Middle frontal gyrus (tissue), 1 donor: ENCODE data around the gene TMEM250.
A peak's percentile ranks its signal among the peaks of the same experiment; 100 is the strongest.
"Not testable (repeated sequence)": the region's sequence is repeated elsewhere in the genome, so short reads cannot be mapped to it uniquely, and the experiment has no call there.

ENCODE experiments used
- DNase-seq: peaks from one replicate; pipeline ENCODE4 v3.0.0-alpha.2; 2015; ENCODE audit warnings: low spot score; ENCODE audit errors: extremely low spot score

The TMEM250 gene, protein sequence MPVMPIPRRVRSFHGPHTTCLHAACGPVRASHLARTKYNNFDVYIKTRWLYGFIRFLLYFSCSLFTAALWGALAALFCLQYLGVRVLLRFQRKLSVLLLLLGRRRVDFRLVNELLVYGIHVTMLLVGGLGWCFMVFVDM

DNA sequence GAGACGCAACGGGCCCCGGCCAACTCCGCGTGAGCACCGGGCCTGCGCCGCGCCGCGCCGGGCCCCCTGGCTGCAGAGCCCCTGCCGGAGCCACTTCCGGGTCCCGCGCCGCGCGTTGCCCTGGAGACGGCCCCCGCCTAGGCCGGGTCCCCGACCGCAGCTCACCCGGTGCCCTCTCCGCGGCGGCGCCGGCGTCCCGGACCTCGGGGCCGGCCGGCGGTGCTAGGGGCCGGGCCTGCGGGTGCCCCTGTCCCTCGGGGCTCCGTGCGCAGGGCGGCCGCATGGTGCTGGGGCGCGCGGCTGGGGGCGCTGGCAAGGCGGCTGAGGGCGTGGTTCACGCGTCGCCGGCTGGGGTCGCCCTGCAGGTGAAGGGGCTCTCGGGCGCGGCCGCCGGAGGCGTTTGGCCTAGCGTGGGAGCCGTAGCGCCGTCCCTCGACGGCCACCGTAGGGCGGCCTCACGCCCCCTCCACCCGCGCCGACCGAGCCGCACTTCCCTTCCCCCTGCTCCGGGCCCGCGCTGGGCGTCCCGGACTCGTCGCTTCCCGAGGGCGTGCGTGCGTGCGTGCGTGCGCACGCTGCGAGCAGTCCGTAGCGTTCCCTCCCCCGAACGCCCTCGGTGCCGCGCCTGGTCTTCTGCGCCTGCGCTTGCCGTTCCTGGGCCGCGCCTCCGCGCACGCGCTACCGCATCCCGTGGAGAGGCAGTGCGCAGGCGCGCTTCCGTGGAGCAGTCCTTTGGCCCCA is at the start of gene TMEM250:
TMEM250 (minus strand) TSS at position 556 of the 741 bp plus-strand sequence. CDS start 1,975 bp downstream, outside the sequence.
- peak; percentile 94 for DNase-seq

DNA sequence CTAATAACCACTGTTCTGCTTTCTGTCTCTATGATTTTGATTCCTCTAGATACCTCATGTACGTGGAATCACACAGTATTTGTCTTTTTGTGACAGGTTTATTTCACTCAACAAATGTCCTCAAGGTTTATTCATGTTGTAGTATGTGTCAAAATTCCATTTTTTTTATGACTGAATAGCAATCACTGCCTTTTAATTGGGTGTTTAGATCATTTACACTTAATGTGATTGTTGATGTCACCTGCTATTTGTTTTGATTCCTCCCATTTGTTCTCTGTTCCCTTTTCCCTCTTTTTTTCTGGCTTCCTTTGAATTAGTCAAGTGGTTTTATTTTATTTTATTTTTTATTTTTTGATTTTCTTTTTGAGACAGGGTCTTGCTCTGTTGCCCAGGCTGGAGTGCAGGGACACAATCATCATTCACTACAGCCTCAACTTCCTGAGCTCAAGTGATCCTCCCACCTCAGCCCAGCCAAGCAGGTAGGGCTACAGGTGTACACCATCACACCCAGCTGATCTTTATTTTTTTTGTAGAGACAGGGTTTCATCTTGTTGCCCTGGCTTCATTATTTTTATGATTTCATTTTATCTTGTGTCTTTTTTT is 44.7 kb upstream of the TMEM250 start:
- no peak for DNase-seq

DNA sequence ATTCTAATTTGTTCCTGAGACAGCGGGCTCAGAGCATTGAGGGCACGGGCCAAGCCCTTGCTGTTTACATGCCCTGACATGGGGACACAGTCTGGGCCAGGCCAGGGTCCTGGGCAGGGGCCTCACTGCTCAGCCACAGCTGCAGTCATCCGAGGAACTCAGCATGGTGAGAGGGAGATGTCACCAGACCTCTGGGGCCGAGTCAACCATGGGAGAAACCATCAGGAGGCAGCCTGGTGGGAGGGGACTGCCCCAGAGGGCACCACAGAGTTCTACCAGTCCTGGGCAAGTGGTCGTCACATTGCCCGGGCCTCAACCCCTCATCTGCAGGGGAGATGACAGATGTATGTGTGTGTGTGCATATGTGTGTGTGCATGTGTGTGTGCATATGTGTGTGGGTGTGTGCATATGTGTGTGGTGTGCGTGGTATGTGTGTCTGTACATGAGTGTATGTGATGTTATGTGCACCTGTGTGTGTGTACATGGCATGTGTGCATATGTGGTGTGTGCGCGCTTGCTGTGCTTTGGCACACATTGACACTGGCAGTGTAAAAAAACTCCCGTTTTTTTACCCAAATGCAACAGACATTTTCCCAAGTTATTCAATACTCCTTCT is 42.4 kb upstream of the TMEM250 start:
- DNase-seq, result no peak

DNA sequence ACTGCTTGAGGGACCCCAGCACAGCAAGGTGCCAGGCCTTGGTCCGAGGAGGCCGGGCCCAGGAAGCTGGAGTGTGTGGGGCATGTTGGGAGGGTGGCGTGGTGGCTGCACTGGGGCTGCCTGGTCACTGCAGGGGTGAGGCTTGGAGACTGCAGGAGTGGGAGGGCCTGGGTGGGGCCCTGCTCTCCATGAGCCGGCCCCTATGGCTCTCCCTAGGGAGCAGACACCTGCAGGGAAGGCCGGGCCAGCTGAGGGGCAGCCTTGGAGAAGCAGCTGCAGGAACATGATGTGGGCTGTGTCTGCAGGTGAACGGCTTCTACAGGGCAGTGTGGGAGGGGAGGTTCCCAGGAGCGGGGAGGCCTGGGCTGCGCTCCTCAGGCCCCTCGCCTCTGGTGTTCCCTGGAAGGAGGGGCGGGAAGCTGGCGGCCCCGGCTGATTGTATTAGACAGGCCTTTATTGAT is 41.7 kb upstream of the TMEM250 start:
- no peak for DNase-seq

DNA sequence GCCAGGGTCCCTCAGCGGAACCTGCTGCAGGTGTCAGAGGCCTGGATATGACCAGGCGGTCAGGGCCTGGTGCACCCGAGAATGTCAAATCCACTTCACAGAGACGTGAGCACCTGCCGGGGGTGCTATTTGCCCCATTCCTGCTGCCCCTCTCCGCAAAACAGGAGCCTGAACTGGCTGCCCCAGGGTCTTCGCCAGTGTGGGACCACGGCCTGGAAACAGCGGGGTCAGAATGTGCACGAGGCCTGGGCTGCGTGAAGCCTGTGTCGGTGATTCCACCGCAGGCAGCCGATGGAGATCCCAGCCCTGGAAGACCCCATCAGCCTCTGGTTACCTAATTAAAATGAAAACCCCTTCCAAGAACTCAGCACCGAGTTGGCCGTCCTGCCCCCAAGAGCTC is 41.2 kb upstream of the TMEM250 start:
- DNase-seq, result no peak

DNA sequence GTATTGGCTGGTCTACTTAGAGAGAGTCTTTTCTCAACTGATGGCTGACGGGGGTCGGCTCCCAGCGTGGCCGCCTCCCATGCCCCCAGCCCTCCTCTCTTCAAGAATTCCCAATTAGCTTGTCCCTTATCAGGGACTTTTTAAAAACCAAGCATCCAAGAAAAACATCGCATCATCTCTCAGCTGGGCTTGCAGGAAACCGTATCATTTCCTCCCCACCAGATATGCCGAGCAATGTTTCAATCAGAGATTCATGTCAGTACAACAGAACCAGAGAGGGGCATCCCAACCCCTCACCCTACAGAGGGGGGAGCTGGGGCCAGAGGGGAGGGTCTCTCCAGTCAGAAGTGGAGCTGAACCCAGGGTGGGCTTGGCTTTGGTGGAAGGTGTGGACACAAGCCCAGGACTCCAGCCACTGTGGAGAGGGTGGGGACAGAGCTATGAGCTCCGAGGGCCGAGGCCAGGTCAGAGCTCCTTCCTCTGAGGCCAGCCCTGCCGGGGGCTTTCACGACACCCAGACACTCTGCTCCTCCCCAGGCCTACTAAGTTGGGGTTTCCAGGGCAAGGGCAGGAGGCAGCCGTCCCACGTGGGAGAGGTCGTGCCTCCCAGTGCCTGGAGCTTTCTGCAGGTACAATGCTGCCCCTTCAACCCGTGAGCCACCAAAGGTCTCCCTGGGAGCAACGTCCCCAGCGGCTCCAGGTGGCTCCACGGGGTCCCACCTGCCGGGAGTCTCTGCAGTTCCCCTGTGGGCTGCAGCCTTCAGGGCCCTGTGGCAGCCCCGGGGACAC is 39.0 kb upstream of the TMEM250 start:
- no peak for DNase-seq

DNA sequence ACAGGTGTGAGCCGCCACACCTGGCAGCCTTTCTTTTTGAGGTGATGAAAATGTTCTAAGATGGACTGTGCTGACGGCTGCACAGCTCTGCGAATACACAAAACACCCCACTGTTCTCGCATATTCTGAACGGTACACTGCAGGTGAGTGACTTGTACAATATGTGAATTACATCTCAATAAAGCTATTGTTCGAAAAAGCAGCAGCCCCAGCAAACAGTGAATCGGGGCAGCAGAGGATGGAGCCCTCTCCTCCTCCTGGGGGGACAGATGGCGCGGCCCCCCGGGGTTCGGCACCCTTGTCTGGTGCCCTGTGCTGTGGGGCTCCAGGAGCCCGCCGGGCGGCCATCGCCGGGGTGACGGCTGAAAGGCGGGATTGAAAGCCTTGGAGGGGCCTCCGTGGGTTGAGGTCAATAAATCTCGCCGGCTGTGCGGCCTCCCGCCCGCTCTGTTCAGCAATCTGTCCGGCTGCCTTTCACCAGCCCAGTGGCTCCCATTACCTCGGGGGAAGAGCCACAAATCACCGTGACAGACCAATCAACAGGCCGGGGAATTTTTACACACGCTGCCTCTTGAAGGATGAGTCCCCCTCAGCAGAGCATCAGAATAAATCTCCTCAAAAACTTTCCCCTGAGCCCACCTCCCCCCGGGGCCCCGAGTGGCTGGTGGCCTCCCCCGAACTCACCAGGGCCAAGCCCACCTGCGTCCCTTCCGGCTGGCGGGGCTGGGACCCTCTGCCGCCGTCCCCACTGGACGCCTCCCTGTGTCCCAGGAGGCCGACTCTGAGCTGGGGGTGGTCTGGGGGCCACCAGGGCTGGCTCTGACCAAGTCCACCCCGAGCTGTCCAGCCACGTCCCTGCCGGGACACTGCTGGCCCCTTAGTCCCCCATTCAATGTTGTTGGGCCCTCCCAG is 37.8 kb upstream of the TMEM250 start:
- DNase-seq, result no peak

DNA sequence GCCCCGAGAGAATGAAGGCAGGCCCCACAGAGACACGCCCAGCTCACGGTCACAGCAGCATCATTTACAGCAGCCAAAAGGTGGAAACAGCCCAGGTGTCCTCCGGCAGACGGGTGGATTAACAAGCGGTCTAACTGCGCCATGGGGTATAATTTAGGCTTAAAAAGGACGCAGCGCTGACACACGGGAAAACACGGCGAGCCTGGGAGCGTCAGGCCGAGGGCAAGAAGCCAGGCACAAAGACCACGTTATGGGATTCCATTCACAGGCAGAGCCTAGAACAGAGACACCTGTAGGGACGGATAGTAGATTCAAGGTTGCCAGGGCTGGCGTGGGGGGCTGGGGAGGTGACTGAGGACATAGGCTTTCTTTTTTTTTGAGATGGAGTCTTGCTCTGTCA is 36.9 kb upstream of the TMEM250 start:
- no peak for DNase-seq

DNA sequence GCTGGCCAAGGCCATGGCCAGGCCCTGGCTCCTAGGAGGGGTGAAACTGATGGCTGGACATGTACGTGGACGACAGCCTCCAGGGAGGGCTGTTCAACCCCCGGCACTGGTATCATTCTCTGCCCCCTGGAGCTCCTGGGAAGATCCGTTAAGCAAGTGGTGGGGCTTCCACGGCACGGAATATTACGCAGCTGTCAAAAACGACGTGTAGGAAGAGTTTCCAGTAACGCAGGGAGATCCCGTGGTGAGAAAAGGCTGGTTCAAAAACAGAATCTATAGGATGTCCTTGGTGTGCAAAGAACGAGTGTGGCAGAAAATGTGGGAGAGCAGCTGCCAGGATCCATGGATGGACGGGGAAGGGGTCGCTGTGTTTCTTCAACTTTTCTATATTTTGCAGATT is 36.3 kb upstream of the TMEM250 start:
- DNase-seq, result no peak

DNA sequence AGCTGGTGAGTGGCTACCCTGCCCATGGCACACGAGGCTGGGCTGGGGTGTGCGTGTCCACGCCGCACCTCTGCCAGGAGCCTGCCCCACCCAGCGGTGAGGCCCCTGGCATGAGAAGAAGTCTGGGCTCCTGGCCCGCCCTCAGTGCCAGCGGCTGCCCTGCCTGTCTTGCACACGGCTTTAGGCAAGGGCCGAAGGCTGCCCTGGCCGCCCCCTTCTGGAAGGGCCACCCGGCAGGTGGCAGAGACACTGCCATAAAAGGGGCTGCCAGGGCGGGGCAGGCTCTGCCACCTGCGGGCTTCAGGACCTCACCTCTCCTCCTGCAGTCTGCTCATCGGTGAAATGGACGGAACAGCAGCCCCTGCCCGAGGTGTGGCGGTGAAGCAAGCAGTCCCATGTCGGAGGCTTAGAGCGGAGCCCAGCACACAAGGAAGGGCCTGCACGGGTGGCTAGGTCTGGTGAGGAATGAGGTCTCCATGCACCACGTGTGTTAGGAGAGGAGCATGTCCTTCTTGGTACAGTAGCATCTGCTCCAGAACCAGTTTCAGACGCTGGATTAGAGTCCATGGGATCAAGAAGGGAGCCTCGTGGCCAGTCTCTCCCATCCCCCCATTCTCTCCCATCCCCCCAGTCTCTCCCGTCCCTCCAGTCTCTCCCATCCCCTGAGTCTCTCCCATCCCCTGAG is 34.8 kb upstream of the TMEM250 start:
- no peak for DNase-seq

DNA sequence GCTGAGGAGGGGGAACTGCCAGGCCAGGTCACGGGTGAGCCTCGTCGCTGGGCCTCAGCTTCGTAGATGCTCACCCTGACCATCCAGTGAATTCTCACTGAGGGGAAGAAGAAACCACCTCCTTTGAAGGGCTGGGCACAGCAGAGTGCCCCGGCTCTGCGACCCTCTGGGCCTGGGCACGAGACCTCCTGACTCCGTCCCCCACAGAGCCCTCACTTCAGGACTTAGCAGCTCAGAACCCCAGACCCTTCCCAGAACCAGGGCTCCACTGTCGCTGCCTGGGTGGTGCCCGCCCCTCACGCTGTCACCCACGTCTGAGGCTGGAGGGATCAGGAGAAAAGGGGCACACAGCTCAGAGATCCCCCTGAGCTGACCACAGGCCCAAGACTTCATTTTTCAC is 34.3 kb upstream of the TMEM250 start:
- DNase-seq, result no peak

DNA sequence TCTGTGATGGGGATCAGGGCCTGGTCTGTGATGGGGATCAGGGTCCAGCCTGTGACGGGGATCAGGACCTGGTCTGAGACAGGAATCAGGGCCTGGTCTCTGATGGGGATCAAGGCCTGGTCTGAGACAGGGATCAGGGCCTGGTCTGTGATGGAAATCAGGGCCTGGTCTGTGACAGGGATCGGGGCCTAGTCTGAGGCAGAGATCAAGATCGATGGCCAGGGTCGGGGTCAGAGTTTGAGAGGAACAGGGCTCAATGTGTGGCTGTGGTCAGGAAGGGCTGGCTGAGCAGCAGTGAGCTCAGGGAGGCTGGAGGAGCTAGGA is 33.8 kb upstream of the TMEM250 start:
- DNase-seq, result no peak

DNA sequence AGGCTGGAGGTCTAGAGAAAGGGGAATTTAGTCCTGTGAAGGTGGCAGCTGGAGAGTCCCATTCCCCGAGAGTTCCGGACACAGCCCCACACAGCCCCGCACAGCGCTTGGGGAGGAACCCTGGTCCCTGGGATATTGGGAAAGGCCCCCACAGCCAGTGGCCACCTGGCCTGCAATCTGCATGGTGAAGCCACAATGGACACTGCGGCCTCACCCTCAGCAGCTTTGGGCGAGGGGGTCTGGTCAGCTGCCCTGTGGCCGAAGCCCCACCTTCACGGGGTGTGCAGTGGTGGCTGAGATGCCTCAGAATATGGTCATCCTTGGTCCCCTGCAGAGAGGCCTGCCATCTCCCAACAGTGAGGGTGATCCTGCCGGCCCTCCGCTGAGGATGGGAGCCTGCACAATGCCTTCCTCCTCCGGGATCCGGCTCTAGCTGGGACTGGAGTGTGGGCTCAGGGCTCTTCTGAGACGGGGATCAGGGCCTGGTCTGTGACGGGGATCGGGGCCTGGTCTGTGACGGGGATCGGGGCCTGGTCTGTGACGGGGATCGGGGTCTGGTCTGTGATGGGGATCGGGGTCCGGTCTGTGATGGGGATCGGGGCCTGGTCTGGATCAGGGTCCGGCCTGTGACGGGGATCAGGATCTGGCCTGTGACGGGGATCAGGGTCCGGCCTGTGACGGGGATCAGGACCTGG is 33.3 kb upstream of the TMEM250 start:
- DNase-seq, result no peak

DNA sequence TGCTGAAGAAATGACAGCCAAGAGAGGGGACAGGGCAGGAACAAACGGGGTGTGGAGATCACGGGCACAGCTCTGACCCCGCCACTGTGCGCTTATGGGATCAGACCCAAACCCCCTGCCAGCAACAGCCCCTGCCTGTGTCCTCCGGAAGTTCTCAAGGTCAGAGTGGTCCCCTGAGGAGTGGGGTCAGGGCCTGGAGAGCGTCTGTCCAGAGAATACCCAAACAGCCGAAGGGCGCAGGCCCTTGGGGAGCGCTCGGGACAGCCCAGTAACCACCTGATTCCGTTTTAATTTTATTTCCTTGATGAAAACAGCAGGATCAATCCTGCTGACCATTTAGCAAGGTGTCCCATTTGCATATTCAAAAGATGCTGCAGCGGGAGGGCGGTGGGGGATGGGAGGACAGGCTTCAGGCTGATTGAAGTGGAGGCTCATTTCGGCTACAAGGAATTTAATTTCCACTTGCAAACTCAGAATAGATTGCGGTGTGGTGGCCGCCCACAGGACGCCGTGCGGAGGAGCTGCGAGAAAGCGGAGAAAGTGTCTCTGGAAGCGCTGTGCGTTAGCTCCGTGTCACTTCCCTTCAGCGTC is 32.6 kb upstream of the TMEM250 start:
- no peak for DNase-seq

DNA sequence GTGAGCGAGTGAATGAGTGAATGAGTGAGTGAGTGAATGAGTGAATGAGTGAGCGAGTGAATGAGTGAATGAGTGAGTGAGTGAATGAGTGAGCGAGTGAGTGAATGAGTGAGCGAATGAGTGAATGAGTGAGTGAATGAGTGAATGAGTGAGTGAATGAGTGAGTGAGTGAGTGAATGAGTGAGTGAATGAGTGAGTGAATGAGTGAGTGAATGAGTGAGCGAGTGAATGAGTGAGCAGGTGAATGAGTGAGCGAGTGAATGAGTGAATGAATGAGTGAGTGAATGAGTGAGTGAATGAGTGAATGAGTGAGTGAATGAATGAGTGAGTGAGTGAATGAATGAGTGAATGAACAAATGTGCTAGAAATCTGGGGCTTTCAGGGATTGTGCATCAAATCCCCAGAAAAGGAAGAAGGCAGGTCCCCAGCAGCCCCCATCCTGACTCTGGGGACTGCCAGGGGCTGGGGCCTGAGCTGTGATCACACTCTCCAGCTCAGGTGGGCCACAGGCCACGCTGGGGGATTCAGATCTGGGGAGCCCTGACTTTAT is 32.1 kb upstream of the TMEM250 start:
- not testable (repeated sequence) for DNase-seq

DNA sequence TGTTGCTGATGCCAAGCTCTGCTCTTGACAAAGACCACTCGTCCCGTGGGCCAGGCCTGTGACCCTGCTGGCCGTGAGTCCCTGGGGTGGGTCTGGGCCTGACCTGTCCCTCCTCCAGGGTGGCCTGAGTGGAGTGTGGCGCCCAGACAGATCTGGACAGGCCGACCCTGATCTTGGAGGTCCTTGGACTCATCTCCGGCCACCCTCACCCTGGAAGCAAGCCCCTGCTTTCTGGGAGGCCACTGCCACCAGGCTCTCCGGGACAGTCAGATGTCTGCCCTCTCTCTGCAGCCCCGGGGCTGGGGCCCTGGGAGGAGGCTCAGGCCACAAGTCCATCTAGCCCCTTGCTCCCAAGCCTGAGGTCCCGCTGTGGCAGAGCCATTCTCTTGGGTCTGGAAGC is 31.2 kb upstream of the TMEM250 start:
- DNase-seq, result no peak

DNA sequence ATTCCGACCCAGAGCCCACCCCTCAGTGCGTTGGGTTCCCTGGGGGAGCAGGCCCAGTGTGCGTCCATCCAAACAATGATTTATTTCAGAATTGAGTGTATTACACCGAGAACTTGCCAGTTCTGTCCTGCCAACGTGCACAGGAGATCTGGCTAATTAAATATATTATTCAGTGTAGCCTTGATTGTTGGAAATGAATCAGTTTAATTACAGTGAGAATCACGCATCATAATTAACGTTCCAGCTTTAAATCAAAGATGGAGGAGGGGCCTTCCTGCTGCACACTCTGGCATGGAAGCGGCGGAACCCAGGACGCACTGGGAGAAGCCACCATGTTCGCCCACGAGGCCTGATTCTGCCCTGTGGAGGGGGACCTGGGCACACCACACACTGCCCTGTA is 30.7 kb upstream of the TMEM250 start:
- DNase-seq, result no peak

DNA sequence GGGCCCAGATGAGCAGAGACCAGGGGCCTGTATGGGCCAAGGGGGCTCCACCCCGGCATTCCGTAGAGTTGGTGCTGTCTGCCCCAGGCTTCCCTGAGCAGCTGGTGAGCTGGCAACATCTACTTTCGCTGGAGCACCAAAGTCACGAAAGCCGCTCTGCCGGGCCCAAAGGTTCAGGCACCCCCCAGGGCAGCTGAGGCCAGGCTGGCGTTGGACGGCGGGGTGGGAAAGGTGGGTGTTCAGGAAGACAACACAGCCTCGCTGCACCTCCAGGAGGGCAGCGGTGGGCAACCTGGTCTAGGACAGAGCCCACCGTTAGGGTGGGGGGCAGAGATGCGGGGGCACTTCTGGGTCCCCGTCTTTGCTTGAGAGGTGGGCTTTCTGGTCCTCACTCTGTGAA is 30.1 kb upstream of the TMEM250 start:
- DNase-seq, result no peak
